ENCODE data around the gene STAC3.

The STAC3 gene

DNA sequence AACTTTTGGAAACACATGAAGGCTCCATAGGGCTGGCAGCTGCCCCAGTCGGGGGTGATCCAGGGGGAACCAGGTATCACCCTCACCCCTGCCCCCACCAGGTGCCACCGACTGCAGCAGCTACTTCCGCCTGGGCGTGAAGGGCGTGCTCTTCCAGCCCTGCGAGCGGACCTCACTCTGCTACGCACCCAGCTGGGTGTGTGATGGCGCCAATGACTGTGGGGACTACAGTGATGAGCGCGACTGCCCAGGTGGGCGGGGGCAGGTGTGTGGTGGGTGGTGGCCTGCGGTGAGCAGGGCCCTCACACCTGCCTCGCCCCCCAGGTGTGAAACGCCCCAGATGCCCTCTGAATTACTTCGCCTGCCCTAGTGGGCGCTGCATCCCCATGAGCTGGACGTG lies 56.7 kb downstream of the STAC3 start:
- DNase-seq (ENCODE audit: low read depth in 2 of 2) = no peak

DNA sequence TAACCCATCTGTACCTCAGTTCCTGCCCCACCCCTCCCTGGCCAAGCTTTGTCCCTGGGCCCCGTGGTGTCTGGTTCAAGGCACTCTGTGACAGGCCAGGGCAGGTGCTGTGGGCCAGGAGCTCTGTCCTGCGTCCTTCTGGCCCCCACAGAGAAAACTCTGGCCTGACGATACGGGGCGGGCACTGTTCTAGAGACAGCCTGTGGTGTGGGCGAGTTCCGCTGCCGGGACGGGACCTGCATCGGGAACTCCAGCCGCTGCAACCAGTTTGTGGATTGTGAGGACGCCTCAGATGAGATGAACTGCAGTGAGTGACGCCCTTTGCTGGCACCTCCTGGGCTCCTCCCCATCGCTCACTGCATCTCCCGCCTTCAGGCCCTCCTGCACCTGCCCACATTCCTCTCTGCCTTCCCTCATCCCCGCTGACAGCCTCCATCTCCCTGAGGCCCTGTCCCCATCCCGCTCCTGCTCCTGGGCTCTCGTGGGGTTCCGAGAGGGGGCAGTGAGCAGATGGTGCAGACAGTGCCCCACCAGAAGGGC lies 57.2 kb downstream of the STAC3 start:
- DNase-seq (ENCODE audit: low read depth in 2 of 2) = no peak

Measured in stimulated activated CD4-positive, alpha-beta T cell treated with anti-CD3 and anti-CD28 coated beads, Interleukin-1b, Interleukin-23, amount 100 ng/mL, for 4 hours (primary cell).